GM19023 (cell line): ENCODE results near the gene DCC.

Experiments used
- ATAC-seq: cut with Tn5 transposase; IDR thresholded peaks from one replicate; pipeline ENCODE4 v1.9.1; 2021; ENCODE audit warnings: mild to moderate bottlenecking, moderate library complexity; ENCODE audit not compliant: unreplicated experiment

DCC gene

GRCh38 chr18:52339891-52340371, at the start of gene DCC:
Gene DCC (plus strand): TSS chr18:52340197. CDS start chr18:52340788, 591 bp downstream.
- ATAC-seq = peak; percentile 48

- no peak for ATAC-seq
Measured at GRCh38 chr18:52310651-52311050, 29.3 kb upstream of the DCC start.

GRCh38 chr18:52311331-52311730, 28.7 kb upstream of the DCC start:
- no peak for ATAC-seq

DNA sequence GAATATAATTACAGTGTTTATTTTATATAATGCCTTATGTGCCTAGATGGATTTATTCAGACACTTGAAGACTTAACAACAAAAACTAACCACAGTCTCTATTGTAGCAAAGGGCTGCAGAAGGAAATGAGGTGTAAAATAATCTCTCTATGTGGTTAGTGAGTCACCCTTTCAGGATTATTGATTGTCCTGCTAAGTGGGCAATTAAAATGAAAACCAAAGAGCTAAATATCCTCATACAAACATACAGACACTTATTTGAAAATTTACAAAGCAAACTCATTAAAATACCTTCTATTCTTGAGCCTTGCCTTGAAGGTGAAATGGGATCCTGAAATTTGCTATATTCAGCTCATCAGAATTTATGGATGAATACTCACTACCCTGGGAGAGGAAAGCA, 27.7 kb upstream of the DCC start:
- no peak for ATAC-seq

GRCh38 chr18:52313213-52313612, 26.8 kb upstream of the DCC start:
- ATAC-seq = no peak

DNA sequence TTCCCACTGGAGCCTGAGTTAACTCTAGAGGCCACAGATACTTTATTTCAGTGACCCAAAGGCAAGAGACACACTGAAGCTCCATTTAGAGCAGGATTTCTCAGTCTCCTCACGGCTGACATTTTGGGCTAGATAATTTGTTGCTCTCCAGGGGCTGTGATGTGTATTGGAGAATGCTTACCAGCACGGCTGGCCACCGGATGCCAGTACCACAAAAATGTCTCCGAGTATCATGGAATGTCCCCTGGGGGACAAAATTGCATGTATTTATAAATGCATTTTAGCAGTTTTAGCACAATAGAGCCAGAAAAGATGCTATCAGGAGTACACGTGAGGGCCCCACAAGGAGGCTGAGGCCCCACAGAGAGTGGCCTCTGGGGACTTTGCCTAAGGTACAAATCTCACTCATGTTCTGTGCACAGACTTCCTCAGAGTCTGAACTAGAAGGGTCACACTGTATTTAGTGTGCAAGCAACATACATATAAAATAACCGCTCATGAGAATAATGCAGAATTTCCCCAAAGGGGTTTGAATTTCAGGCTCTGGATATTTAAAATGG, 20.5 kb upstream of the DCC start:
- no peak for ATAC-seq

- no peak for ATAC-seq
Measured at GRCh38 chr18:52322307-52322706, 17.7 kb upstream of the DCC start.

GRCh38 chr18:52323802-52324201, 16.2 kb upstream of the DCC start:
- no peak for ATAC-seq

DNA sequence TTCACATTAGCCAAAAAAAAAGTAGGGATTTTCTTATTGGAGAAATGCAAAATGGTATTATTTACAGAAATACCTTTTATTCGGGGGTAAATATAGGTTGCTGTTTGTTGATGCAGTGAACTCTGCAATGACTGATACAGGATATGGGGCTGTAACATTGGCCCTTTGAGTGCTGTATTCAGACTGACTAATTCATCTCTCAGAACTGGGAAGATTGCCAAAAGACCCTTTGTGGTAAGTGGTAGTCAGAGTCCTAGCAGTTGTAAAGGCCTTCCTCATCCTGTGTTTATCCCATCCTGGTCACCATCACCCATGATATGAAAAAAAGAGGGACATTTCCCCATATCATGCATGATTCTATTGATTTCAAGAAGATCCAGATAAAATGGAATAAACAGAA, 14.0 kb upstream of the DCC start:
- no peak for ATAC-seq

DNA sequence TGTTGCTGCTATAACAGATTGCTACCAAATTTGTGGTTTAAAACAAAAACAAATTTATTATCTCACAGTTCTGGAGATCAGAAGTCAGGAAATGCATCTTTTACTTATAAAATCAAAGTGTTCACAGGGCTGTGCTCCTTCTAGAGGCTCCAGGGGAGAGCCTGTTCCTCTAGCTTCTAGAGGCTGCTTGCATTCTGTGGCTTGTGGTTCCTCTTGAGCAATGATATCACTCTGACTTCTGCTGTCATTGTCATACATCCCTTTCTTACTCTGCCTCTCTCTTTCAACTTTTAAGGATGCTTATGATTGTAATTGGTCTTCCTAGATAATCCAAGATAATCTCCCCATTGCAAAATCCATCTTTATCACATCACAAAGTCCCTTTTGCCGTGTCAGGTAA, 6.1 kb upstream of the DCC start:
- ATAC-seq = no peak

DNA sequence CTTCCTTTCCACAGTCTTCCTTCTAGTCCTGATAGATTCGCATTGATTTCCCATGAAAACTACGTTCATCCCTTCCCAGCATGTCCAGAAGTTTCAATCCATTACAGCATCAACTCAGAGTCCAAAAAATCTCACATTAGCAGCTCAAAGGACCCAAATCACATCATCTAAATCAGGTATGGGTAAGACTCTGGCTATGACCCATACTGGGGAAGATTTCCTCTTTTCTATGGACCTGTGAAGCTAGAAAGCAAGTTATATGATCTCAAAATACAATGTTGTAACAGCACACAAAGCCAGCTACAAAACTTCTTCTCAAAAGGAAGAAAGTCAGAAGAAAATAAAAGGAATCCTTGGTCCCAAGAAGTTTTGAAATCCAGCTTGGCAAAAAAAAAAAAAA, 5.7 kb upstream of the DCC start:
- no peak for ATAC-seq

GRCh38 chr18:52334896-52335295, 5.1 kb upstream of the DCC start:
- no peak for ATAC-seq

- no peak for ATAC-seq
Measured at GRCh38 chr18:52337276-52337675, 2.7 kb upstream of the DCC start.

- no peak for ATAC-seq
Measured at GRCh38 chr18:52340406-52341102, 557 bp downstream of the DCC start.

DNA sequence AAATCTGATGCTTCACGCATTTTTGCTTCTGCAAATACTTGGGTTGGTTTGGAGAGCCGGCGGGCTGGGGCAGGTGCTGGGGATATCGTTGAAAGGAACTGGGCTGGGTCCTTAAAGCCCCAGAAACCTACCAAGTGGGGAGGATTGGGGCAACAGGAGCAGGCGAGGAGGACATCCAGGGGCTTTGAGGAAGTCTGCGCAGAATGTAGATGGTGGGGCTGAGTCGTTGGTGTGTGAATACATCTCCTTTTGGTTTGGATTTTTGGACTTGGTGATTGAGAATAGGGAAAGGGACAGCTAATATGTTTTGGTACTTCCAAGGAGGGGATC, 1.1 kb downstream of the DCC start:
- no peak for ATAC-seq

DNA sequence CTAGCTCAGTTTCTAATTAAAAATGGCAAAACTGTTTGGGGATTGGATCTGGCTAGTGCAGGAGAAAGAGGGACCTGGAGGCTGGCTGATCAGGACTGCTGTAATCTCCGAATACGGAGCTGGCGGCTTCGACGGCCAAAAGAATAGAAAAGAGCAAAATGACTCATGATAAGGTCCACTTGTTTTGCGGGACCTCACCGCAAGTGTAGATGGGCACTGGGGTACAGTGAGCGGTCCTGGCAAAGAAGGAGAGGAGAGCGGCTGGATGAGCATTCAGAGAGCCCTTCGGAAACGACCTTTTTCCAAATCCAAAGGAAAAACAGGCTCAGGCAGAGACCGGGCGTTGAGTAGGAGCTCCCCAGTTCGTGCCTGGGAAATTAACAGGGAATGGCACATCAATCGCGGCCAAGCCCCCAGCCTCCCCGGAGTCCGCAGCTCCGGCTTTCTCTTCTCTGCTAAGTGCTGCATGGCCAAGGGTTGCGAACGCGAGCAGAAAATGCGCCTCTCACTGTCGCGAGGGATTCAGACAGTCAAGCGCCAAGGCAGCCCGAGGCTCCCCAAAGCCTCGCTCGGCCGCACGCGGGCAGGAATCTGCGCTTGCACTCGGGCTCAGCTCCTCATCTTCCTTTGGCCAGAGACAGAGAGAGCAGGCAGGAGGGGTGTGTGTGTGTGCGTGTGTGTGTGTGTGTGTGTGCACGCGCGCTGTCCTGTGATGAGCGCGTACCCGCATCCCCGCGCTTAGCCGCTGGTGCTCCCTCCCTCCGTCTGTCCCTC, 1.8 kb downstream of the DCC start:
- no peak for ATAC-seq

DNA sequence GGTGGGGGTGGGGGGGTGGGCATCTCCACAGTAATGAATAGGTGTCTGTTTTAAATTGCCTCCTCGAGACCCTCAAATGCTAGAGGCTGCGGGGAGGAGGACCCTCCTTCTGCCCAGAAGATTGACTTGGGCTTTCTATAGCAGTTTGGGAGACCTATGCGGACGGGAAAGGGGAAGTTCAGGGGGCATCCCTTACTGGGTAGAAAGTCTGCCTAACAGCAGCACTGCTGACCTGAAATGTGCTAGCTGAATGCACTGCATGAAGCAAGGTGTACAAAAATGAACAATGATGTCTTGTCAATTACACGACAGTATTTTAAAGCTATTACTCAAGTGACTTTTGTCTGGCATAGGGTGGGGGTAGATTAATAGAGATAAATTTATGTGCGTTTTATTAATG, 2.5 kb downstream of the DCC start:
- no peak for ATAC-seq

GRCh38 chr18:52343138-52343537, 3.1 kb downstream of the DCC start:
- ATAC-seq = no peak

DNA sequence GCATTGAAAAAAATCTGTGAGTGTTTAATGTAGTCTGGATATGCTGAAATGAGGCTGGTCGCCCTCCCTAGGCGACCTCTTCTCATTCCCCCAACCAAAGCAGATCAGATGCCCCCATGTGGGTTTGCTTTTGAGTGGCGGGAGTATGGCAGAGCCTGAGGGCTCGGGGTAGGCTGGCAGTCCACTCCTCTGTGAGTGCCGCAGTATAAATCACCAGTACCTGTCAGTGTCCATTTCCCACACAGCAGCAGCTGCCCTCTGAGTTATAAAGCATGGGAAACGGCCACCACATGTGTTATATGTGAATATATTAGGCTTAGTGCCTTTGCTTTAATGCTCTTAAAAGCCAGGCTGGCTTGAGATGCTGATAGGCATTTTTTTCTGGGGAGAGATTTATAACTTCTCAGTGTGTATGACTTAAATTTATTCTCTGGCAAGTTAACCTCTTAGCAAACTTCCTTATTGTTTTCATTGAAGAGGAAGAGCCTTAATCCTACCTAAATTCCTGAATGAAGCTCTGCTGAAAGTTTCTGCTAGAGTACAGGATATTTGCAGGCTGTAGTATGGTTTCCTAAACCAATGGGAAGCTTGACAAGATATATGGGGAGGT, 3.8 kb downstream of the DCC start:
- ATAC-seq = no peak

GRCh38 chr18:52344881-52345280, 4.9 kb downstream of the DCC start:
- ATAC-seq = no peak

DNA sequence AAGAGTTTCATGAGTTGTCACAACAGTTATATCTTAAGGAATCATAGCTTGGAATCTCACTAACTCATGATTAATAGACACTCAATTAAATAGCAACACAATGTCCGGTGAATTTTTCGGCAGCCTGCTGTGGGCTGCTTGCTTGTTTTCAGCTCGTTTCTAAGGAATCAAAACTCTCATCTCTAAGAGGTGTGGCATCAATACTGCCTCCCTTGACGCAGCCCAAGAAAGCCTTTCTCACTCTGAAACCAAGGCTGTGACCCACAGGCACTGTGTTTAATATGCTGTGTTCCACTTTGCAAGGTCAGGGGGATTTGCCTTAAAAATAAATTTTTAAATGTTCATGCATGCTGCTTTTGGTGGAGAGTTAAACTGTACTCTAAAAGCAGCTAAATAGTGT, 5.4 kb downstream of the DCC start:
- ATAC-seq = no peak

- ATAC-seq = no peak
Measured at GRCh38 chr18:52348209-52348608, 8.2 kb downstream of the DCC start.
